GM20431 (cell line): Measurements from ENCODE around the gene SCFD2.
"Not testable (repeated sequence)": the region's sequence is repeated elsewhere in the genome, so short reads cannot be mapped to it uniquely, and the experiment has no call there.

Experiments used
- in situ Hi-C: fragments of 300-500 bp; cut with MseI, MboI; formaldehyde crosslinking; loops from one replicate; pipeline ENCODE4 v1.15.0; 2020; ENCODE audit warnings: low sequenced_read_pairs; ENCODE audit not compliant: unreplicated experiment

SCFD2 gene

DNA sequence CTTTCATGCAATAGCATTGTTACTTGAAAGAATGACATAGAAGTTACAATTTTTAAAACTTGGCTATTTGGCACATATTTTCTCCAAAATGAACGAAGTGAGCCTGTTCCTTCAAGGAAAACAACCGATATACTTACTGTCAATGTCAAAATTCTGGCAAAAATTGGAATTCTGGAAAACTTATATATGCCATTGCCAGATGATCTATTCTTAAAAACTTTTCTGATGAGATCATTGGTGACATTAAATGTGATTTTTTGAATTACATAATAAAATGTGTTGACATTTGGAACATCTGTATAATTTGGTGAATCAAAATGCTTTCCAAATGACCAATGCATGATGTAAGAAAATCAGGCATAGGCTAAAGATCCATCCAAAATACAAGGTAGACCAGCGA, 209.0 kb downstream of the SCFD2 start:
- in situ Hi-C loops = no loop called here

DNA sequence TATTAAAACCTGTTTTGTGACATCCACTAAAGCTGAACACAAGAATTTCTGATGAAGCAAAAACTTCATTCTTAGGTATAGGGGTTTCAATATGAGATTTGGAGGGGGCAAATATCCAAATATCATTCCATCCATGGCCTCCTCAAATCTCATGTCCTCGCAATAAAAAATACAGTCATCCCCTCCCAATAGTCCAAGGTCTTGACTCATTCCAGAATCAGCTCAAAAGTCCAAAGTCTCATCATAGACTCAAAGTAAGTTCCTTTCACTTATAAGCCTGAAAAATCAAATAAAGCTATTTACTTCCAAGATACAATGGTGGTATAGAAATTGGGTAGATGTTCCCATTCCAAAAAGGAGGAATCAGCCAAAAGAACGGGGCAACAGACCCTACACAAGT, 213.4 kb downstream of the SCFD2 start:
- in situ Hi-C loops = no loop called here

DNA sequence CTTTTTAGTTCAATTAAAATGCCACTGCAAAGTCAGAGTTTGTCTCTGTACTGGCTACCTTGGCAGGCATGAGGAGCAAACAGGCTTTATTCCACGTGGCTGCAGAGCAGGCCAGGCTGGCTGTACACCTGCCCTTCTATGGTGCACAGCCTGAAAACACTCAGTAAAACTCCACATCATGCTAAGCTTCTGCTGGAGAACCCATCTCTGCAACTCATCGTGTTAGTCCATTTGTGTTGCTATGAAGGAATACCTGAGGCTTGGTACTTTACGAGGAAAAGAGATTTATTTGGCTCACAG, 214.4 kb downstream of the SCFD2 start:
- in situ Hi-C loops = no loop called here

DNA sequence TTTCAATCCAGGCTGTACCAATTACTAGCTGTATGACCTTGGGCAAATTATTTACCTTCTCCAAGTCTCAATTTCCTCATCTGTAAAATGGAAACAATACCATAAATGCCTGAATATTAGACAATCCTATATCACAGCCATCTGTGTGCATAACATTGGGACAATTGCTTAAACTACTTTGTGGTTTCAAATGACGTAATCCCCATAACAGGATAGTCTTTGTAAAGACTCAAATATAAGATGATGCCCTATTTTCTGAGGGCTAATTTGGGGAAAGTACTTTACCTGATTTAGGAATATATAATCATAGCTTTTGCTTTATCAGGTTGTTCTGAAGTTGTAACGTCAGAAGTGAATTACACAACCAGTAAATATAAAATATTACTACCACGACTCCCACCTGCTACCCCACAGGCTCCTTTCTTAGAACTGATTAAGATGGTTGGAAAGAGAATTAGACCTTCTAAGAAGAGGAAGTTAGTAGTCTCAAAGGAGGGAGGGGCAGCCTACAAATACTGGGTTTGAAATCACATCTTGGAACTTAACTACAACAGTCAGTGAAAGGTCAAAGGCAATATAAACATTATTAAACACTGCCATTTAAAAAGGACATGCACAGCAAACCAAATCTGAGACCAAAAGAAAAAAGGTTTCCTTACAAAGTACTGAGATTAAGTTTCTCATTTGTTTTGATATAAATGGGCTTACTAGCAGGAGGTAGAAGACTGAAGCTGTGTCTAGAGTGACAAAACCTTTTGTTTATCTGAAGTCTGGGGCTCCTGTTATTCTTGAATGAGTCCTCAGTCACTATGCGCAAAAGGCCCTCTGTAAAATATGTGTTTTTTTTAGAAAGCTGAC, 215.0 kb downstream of the SCFD2 start:
- in situ Hi-C loops = no loop called here

DNA sequence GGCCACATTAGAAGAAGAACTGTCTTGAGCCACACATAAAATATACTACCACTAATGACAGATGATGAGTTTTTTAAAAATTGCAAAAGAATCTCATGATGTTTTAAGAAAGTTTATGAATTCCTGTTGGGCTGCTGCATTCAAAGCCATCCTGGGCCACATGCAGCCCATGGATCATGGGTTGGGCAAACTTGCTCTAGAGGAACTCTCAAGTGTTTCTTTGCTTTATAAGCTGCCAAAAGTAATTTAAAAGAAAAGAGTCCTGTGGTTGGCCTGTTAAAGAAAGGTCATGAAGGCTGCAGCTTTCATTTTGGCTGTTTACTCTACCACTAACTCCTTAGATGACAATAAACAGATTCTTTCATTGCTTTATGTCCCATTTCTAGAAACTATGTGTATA, 218.2 kb downstream of the SCFD2 start:
- in situ Hi-C loops = no loop called here

DNA sequence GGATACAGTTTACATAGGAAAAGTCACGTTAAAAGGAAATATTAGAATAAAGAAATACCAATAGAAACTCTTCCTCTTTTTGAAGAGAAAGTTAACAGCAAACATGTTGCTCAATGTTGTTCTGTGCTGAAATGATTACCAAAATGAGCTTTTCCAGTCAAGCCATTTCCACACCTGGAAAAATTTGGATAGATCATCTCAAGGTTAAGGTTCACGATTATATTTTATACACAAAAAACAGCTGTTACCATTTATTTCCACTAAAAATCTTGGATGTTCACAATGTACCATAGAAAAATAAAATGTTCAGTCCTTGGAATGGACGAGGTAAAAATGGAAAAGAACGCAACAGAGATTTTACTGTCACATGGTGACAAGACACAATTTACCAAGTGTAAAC, 218.7 kb downstream of the SCFD2 start:
- in situ Hi-C loops = no loop called here

DNA sequence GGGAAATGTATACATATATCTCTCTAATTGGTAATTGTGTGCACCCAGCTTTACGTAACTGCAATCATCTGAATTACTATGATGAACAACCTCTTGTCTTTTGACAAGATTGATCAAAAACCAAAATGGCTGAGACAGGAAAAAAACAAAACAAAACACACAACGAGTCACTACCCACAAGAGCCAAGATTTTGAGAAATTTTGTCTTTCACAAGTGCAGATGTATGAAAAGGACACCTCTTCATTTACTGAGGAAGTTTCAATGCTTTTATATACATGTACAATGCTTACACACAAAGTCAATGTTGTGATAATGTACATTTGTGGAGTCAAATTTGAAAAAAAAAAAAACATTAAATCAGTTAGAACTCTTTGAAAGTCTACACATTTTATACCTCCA, 224.6 kb downstream of the SCFD2 start:
- in situ Hi-C loops = no loop called here

DNA sequence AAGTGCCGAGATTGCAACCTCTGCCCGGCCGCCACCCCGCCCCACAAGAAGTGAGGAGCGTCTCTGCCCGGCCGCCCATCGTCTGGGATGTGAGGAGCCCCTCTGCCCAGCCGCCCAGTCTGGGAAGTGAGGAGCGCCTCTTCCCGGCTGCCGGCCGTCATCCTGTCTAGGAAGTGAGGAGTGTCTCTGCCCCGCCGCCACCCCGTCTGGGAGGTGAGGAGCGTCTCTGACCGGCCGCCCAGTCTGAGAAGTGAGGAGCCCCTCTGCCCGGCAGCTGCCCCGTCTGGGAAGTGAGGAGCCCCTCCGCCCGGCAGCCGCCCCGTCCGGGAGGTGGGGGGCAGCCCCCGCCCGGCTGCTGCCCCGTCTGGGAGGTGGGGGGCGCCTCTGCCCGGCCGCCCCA, 226.6 kb downstream of the SCFD2 start:
- in situ Hi-C loops = not testable (repeated sequence)

DNA sequence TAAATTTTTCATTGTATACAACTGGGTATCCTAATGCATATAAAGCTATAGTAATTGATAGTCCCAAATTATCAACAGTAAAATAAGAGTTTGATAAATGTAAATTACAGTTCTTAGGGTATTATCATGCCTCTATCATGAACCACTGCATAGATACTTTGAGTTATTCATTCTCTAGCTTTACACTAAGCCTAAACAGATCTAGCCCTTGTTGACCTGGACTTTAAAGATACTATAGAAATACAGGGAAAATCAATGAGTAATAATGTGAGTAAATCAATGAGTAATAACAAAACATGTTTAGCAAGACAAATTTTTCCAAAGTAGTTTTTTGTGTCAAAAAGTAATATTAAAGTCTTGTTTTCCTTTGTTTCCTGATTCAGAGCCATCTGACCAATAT, 228.4 kb downstream of the SCFD2 start:
- in situ Hi-C loops = no loop called here

DNA sequence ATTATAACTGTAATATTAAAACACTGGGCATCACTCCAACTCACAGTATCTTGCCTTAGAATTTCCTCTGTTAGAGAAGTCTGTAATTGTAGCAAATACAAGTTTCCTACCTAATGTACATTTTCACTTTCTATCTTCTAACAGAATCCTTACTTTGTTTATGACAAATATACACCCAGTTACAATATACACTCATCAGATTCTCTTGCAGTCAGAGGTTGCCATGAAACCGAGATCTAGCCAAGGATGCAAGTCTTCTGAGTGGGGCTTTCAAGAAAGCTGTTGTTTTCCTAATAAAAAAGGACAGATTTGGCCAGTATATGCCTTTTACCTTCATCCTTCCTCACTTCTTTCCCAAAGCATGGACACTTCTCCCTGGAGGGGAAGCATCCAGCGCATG, 228.9 kb downstream of the SCFD2 start:
- in situ Hi-C loops = no loop called here

DNA sequence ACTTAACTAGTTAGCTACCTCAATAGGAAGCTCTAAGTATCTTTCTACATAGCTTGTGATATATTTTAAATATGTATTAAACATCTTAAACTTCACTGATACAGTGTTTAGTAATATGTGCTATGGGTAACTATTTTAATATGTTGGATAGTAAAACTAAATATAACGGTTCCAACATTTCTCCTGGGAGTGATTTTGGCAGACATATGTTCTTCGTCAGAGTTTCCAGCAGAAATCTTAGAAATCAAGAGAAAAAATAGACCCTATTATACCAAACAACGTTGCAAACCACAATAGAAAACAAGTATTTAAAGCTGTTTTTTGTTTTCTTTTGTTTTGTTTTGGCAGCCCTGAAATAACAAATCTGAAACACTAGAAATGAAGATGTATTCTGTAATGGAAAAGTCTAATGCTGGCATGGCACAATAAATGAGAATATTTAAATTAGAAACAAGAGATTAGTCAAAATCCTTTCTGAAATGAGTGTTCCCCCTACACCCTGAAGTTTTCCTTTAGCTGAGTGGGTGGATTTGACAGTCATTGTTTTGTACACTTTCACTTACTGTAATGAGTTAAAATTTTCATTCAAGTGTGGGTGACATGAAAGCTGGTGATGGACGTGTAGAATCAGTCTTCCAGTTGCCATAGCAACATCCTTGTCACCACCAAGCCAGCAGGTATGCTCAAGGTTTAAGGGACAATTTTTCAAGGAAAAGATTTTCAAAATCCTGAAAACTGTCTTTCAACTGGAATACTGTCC, 233.5 kb downstream of the SCFD2 start:
- in situ Hi-C loops = no loop called here

DNA sequence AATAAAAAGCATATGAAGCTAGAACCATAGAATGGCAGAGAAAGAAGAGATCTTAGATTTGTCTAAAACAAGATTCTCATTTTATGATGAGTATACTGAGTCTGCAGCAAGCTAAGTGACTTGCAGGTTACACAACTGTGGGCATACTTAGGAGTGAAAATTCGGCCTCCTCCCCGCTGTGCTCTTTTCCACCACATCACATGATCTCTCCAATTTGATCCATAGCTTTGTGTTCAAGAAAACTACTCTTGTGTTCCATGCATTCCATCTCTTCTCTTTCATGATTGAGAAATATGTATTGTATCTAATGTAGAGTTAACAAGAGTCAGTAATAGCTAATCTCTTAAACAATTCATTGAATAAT, 234.3 kb downstream of the SCFD2 start:
- in situ Hi-C loops = no loop called here

DNA sequence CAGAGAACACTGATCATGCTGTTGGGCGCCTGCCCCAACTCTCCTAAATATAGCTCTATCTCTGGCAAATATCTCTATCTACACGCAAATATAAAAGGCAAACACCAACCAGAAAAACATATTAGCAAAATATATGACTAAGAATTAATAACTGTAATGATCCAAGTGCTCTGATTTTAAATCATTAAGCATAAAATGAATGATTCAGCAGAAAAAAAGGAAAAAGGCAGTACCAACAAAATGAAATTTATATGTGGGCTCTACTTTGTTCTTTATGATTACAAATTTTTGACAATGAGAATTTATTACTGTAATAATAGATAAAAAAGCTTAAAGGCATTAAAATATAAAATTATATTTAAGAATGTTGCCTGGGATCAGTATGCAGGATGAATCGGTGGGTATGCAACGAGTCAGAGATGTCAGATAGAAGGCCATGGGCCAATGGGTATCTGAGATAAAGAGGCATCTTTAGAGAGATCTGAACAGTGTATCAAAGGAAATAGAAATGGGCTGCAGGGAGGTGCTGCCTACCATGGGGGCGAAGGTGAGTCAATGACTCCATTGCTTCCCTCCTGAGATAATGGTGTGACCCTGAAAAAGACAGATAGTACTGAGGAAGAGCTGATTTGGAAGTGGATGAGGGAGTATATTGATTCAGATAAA, 234.8 kb downstream of the SCFD2 start:
- in situ Hi-C loops = no loop called here

DNA sequence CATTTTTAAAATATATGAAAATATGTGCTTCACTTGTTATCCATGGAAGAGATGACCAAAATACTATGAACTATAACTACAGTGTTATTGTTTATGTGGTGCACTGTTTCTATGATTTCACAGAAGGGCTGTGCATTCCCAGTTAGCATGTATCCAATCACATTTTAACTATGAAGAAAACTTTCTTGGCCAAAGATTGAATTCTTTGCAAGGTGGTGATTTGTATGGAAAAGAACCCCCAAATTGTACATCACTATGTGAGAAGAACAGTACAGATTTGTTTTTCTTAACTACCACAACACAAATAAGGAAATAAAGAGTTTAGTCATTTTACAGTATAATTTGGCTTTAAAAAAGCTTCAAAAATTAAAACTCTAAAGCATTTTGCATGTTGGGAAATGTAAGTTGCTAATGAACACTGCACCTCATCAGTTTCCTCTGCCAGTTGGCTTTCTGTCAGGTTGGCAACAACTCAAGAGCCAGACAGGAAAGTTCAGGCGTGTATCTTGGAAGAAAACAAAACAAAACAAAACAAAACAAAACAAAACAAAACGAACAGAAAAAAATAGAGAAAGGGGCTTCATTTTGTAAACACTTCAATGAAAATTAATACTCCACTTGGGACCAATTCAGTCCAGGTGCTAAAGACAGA, 237.0 kb downstream of the SCFD2 start:
- in situ Hi-C loops = no loop called here

DNA sequence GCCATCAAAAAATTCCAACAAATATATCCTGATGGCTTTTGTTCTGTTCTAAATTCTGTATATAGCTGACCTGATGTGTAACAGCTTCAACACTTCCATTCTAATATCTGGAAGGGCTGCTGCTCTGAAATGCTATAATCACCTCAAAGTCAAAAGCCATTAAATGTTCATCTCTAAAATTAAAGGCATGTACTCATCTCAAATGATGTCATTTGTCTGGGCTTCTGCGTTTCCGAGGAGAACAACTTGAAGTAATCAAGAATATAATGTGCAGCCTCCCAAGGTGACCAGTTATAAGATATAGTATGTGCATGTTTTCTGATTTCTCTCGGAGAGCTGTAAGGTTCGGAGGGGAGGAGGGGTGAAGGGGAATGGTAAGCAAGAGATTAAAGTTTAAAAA, 237.6 kb downstream of the SCFD2 start:
- in situ Hi-C loops = no loop called here

DNA sequence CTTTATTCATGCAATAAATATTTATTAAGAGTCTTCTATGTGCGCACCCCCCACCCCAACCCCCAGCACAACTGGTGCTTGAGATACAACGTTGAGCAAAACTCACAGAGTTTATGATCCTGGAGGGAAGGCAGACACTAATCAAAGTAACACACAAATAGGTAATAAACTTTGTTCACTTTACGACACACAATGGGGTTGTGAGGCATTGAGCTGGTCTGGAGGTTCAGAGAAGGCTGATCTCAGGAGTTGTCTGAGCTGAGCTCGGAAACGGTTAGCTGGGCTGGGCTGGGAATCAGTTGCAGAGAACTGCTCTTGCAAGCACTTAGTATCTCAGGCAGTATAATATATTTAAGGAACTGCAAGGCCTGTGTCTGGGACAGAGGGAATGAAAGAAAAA, 238.5 kb downstream of the SCFD2 start:
- in situ Hi-C loops = no loop called here

DNA sequence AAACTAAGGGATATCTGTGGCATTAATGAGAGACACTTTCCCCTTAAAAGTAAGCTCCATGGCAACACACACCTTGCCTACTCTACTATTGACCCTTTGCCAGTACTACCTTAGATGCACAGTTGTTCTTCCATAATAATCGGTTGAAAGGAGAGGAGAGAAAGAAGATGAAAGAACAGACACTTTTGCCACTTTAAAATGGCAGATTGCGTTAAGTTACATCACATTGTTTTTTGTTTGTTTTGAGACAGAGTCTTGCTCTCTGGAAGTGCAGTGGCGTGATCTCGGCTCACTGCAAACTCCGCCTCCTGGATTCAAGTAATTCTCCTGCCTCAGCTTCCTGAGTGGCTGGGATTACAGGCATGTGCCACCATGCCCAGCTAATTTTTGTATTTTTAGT, 239.8 kb downstream of the SCFD2 start:
- in situ Hi-C loops = no loop called here

DNA sequence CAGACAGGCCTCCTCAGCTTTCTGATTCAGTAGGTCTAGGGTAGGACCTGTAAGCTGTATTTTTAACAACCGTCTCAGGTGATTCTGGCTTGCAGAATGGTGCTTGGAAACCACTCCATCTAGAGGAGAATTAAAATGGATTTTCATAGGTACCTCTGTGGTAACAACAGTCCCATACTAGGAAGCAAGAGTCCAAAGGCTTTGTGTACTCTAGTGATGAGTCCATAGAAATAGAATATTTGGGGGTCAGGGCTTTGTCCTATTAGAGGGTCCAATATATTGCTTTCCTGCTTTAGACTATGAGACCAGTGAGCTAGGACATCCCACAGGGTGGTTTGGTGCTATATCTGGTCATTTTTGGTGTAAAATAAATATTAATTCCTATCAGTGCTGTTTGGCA, 242.0 kb downstream of the SCFD2 start:
- in situ Hi-C loops = no loop called here

DNA sequence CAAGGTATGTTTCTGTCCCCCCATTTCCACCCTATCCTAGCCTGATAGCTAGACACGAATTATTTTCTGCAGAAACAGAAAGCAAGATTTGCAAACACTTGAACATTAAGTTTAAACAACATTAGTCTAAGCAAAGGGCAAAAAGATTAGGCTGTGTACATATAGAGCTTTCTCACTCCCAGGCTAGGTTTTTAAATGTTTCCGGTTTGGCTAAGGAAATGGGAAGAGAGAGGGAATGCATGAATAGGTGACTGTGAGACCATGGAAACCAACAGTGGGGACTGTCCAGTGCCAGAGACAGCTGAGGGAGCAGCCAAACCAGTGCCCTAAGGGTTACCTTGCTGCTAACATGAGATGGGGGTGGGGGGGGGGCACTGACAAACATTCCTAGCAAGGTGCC, 242.7 kb downstream of the SCFD2 start:
- in situ Hi-C loops = no loop called here

DNA sequence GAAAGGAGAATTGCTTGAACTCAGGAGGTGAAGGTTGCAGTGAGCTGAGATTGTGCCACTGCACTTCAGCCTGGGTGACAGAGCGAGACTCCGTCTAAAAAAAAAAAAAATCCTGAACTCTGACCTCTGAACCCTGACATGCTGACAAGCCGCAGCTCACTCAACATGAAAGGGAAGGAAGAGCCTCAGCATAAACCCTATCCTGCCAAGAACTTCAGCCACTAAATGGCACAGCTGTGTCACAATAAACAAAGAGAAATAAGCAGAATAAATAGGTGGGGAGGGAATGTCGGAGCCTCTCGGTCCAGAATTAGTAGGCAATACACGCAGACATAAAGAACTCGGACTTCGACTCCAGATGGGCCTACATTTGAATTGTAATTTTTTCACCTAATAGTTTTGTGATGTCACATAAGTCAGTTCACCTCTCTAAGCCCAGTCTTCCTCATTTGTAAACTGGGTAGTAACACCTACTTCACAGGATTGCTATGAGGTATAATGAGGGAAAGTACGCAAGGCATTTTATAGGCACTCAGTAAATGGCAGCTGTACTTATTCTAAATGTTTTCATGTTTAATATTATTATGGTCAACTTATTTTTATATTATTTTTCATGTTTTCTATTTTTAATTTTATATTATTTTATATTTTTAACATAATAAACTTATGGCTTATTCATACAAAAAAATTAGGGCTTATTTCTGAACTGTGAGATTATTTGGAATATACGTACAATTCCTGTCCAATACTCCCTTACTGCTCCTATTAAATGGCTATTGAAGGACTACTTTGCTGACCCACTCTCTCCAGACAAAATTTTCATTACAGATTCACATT, 243.4 kb downstream of the SCFD2 start:
- in situ Hi-C loops = no loop called here
